NCI-H345 (cell line): ENCODE results near the gene LDB3.

ENCODE experiments used
- DNase-seq: peaks from one replicate; lab custom pipeline; 2025; lab: John Stamatoyannopoulos, UW

LDB3 gene

GRCh38 chr10:86706401-86706841 is 38.1 kb downstream of the LDB3 start:
- no peak for DNase-seq

- DNase-seq = no peak
These were observed 38.7 kb downstream of the LDB3 start for GRCh38 chr10:86706977-86707376.

DNA sequence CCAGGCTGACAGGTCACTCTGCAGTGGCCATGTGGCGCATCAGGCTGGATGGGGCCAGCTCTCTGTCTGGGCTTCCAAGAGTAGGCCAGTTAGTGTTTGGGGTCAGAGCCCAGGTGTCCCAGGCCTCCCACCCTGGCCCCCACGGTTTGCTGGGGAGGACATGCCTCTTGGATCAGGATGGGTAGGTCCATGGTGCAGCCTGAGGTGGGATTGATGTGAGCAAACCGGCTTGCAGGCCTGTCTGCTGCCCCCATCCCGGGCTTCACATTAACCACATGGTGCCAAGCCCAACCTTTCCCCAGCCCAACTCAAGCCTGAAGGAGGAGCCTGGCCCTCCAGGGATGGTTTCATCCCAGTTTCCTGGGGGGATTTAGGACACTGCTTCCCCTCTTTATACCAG is 39.2 kb downstream of the LDB3 start:
- no peak for DNase-seq

DNA sequence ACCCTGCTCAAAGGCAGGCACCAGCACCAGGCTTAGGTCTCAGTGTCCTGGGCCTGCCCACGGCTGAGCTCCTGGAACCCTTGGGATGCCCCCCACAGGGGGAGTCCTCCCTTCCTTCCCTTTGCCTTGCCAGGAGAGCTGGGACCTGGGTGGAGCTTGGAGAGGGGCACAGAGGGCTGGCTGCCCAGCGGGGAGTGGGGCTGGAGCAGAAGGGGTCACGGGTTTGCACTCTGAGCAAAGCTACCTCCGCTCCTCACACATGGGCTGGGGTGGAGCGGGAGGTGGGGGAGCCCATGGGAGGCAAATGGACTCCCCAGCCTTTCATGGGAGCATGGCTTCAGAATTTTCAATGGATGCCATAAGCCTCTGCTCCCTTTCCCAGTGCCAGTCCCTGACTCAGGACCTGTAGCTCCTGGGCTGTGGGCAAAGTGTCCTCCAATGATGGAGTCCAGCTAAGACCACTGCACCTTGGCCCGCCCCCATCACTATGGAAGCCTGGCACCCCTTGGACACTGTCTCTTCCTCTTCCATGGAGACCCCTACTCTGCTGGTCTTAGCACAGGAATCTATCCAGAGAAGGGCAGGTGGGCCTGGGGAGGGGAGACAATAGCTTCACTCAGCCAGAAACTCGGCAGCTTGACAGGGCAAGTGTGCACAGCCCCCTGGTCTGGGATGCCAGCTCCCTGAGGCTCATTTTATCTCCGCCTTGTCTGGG is 39.9 kb downstream of the LDB3 start:
- DNase-seq = no peak

GRCh38 chr10:86708783-86709380 is 40.6 kb downstream of the LDB3 start:
- DNase-seq = no peak

- no peak for DNase-seq
These were observed 41.3 kb downstream of the LDB3 start for GRCh38 chr10:86709396-86710185.

- peak; percentile 71 for DNase-seq
These were observed 42.7 kb downstream of the LDB3 start for GRCh38 chr10:86710987-86711512.

DNA sequence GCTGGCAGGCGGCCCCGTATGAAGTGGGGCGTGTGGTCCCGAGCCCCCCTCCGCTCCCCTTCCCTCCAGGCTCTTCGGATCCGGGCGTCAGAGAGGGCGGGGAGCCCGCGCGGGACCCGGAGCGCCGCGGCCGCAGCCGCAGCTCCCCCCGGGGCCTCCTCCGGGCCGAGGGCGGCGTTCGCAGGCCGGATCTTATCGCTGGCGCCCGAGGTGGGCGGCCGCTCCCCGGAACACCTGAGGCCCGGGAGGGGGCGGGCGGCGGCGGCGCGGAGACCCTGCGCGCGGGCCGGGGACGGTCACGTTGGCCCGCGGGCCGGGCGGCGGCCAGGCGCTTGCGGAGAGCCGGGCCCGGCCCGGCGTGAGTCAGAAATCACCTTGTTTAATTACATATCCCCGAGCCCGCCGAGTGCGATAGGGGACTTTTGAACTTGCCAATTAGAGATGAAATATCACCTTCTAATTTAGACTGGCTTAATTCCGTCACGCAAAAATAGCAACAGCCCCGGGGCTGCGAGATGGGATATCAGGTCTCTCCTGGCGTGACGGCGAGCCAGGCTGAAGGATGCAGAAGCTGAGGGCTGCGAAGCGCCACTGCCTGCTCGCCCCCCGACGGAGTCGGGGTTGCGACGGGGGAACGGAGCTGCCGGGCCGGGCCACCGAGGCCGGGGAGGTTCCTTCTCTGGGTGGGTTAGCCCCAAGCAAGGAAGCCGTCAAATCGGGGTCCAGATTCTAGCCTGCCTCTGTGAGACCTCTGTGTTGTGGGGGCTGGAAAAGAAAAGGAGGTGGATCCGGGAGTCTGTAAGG is 43.4 kb downstream of the LDB3 start:
- DNase-seq = peak; percentile 39

DNA sequence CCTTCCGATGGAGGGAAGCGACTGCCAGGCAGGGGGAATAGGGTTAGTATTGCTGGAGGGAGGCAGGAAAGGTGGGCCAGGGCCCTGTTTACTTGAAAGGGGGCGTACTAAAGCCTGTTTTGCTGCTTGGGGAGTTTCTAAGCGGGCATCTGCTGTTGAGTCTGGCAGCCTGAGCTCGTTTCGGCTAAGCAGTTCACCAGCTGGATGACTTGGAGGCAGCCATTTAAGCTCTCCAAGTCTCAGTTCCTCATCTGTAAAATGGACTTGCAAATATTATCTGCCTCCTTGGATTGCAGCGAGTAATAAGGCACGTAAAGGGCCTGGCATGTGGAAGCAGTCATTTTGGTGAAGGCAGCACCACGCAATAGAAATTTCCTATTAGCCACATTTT is 44.0 kb downstream of the LDB3 start:
- no peak for DNase-seq

DNA sequence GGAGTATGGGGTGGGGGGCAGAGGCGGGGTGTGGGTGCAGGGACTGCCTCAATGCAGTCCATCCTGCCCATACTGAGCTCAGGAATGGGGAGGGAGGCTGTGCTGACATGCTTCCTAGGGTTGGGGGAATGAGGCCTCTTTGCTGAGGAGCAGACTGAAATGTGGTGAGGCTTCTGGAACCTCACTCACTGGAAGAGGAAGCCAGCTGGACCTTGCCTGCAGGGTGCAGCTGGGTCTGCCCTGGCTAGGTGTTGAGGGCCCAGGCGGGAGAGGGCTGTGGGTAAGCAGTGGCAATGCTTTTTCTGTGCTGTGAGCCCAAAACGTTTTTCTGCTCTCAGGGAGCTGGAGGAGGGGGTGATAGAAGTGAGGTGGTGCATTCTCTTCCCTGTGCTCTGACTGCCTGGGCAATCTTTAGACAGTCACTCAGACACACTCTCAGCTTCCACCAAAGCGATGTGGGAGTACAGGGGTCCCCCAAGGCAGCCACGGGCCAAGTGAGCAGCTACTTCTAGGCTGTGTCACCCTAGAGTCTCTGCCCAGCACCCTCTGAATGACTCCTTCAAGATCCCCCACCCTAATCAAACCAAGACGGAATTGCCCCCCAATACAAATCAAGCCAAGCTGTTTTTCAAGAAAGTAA is 47.0 kb downstream of the LDB3 start:
- no peak for DNase-seq

- DNase-seq = no peak
These were observed 47.5 kb downstream of the LDB3 start for GRCh38 chr10:86715836-86716235.

GRCh38 chr10:86716466-86716865 is 48.2 kb downstream of the LDB3 start:
- no peak for DNase-seq

GRCh38 chr10:86718556-86718955 is 50.2 kb downstream of the LDB3 start:
- DNase-seq = no peak

DNA sequence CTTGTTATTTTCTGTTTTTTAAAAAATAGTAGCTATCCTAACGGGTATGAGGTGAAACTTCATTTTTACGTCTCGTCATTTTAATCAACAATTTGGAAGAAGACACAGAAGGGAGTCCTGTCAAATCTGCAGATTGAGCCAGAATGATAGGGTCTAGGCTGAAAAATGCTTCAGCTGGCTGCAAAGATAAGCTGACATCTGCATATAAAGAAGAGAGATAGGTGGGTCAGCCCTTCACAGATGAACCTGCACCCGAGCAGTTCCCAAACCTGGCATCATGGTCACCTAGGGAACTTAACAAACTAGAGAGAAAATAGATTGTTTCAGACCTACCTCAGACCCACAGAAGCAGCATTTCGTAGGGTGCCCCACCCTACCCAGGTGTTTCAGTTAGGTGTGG is 52.9 kb downstream of the LDB3 start:
- DNase-seq = no peak

DNA sequence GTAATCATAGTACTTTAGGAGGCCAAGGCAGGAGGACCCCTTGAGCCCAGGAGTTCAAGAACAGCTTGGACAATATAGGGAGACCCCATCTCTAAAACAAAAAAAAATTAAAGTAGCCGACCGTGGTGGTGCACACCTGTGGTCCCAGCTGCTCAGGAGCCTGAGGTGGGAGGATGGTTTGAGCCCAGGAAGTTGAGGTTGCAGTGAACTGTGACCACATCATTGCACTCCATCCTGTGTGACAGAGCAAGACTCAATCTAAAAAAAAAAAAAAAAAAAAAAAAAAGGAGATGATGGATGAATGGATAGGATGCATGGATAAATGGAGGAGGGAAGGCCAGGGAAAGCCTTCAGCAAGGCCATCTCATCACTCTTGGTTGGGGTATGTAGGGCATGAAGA is 54.7 kb downstream of the LDB3 start:
- DNase-seq = no peak

- DNase-seq = no peak
These were observed 56.1 kb downstream of the LDB3 start for GRCh38 chr10:86724445-86724844.

DNA sequence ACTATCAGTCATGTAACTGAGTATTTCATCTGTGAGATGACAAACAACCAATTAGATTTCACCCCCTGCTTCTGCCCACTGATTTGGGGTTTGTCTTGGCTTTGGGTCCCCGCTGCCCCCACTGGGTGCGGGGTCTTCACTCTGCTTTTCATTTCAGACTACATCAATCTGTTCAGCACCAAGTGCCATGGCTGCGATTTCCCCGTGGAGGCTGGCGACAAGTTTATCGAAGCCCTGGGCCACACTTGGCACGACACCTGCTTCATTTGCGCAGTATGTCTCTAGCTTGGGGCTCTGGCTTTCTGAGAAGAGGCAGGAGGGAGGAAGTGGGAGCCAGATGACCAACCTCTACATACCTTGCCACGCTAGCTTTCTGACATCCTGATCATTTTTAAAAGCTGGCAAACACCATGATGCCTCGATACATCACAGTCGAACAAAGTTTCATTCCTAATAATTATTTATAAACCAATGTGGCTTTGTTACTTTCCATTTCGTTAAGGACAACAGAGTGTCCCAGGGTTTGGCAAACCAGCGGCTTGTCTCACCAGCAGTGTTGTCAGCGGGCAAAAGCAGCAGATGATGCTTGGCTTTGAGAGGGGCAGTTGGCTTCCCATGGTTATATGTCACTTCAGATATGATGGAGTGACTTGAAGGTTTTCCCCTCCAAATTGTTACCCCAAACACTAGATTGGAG is 57.8 kb downstream of the LDB3 start:
- DNase-seq = no peak

DNA sequence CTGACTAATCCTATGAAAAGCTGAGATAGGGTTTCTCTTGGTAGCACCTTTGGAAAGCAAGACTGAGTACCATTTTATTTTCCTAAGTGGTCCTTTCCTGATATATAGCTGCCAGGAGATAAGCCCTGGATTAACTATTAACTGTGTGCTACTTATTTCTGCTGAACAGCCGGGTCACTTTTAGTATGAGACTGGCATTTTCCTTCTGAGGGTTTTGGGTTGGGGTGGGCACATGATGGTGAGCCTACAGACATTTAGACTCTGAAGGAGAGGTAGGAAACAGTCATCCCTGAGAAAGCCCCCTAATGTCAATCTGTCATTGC is 58.3 kb downstream of the LDB3 start:
- DNase-seq = no peak

DNA sequence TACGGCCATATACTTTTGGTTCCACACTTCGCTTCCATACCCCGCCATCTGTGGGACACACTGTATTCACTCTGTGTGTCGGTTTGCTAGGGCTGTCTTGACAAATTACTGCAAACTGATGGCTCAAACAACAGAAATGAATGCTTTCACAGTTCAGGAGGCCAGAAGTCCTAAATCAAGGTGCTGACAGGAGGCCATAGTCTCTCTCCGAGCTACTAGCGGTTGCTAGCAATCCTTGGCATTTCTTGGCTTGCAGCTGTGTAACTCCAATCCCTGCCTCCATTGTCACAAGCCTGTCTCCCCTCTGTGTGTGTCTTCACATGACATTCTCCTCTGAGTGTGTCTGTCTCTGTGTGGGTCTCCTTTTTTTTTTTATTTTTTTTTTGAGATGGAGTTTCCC is 59.2 kb downstream of the LDB3 start:
- no peak for DNase-seq

DNA sequence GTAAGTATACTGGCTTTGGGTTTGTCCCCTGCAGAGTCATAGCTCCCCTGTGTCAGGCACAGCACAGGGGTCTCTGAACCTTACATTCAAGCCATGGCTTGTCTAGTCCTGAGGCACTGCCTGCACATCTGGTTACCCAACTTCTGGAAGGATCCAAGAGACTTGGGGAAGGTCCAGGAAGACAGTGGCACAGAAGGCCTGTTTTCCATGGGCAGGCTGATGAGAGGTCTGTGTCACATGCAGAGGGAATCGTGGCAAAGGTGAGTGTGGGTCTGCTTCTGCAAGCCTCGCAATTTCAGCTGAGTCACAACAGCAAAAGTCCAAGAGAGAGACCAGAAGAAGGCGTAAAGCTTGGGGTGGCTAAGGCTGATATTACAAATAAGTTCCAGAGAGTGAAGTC is 59.7 kb downstream of the LDB3 start:
- DNase-seq = no peak

DNA sequence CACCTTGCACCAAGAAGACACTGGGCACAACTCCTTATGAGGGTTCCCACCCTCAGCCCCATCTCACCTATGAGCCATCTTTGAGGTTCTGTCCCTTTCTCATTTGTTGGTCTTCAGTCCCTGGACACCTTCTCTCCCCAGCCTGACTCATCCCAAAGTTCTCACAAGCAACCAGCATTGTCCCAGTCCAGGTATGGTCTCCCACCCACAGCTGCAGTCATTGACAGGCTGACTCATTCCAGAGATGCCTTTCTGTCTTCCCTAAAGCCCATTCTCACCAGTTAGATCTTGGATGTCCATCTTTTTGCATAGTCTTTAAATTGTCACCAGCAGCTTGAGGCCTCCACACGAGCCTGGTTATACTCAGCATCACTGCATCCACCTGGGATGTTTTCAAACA is 61.4 kb downstream of the LDB3 start:
- DNase-seq = no peak
